Measurements from ENCODE around the gene NUDT7.

Gene NUDT7

GRCh38 chr16:77782694-77783093 is 60.4 kb downstream of the NUDT7 start:
- peak; percentile 1 to 24 for DNase-seq

GRCh38 chr16:77784441-77785372 is 62.4 kb downstream of the NUDT7 start:
- no peak for DNase-seq

- DNase-seq: no peak
These were observed 63.1 kb downstream of the NUDT7 start for GRCh38 chr16:77785373-77785764.

GRCh38 chr16:77786186-77786847 is 64.0 kb downstream of the NUDT7 start:
- DNase-seq: no peak

- no peak for DNase-seq
These were observed 65.1 kb downstream of the NUDT7 start for GRCh38 chr16:77787452-77787851.

GRCh38 chr16:77788181-77789084 is 66.1 kb downstream of the NUDT7 start, which contains the start of gene VAT1L:
TSS of gene VAT1L (plus strand) at chr16:77788564. CDS start at chr16:77788683, 119 bp downstream.
- peak; percentile 11 to 58 for DNase-seq

- DNase-seq: peak in 1 of 2 experiments; percentile 17
These were observed 67.0 kb downstream of the NUDT7 start for GRCh38 chr16:77789085-77790008.

- DNase-seq: peak in 1 of 2 experiments; percentile 7
These were observed 67.7 kb downstream of the NUDT7 start for GRCh38 chr16:77790009-77790372.

- no peak for DNase-seq
These were observed 68.6 kb downstream of the NUDT7 start for GRCh38 chr16:77790912-77791311.

Data from NCI-H526 (cell line).